WTC11 (cell line): Measurements from ENCODE around the gene PHF13. TPM values are rescaled to one million over a fixed set of nuclear protein-coding genes. Genes with fewer than 3 reads are reported as not detected.
"Not testable (repeated sequence)": the region's sequence is repeated elsewhere in the genome, so short reads cannot be mapped to it uniquely, and the experiment has no call there.

Experiments used
- ATAC-seq: fragments of 200-7000 bp; cut with Tn5 transposase; 2 replicates; pipeline ENCODE4 v1.10.0; 2021; ENCODE audit warnings: mild to moderate bottlenecking, moderate library complexity
- CTCF ChIA-PET: fragments of 300-600 bp; sonication (Branson Sonifier 250); formaldehyde crosslinking; loops from one replicate; lab custom pipeline; 2021; ENCODE audit warnings: antibody characterized with exemption; lab: Charles Lee
- POLR2A ChIA-PET: fragments of 350-600 bp; sonication (Branson Sonifier 250); formaldehyde crosslinking; loops from one replicate; lab custom pipeline; 2021; ENCODE audit warnings: antibody characterized with exemption; lab: Charles Lee
- DNase-seq: peaks from one replicate; pipeline ENCODE4 v3.0.0; 2021; ENCODE audit warnings: low spot score
- H3K27ac Mint-ChIP-seq: 2 replicates; pipeline ENCODE4 v1.8.0; 2021; ENCODE audit warnings: mixed read lengths
- H3K27me3 Mint-ChIP-seq: 2 replicates; pipeline ENCODE4 v1.8.0; 2021; ENCODE audit warnings: low read depth, mild to moderate bottlenecking, moderate library complexity, mixed read lengths
- H3K36me3 Mint-ChIP-seq: 2 replicates; pipeline ENCODE4 v1.8.0; 2021; ENCODE audit warnings: mixed read lengths
- H3K4me1 Mint-ChIP-seq: 2 replicates; pipeline ENCODE4 v1.8.0; 2022; ENCODE audit warnings: mixed read lengths
- H3K4me3 Mint-ChIP-seq: 2 replicates; pipeline ENCODE4 v1.8.0; 2021; ENCODE audit warnings: mild to moderate bottlenecking, moderate library complexity, mixed read lengths
- H3K9me3 Mint-ChIP-seq: 2 replicates; pipeline ENCODE4 v1.8.0; 2021; ENCODE audit warnings: mixed read lengths
- ARID4B ChIP-seq: sonication (generic); formaldehyde crosslinking; IDR thresholded peaks from 2 replicates; pipeline ENCODE4 v1.8.0; 2023; ENCODE audit warnings: missing genetic modification reagents, mild to moderate bottlenecking, borderline replicate concordance
- ELF4 ChIP-seq: sonication (generic); formaldehyde crosslinking; IDR thresholded peaks from 2 replicates; pipeline ENCODE4 v1.8.1; 2022; ENCODE audit warnings: low read depth, mild to moderate bottlenecking, moderate library complexity, missing genetic modification reagents
- EMX1 ChIP-seq: fragments of 250-450 bp; sonication (Bioruptor Pico); IDR thresholded peaks from 2 replicates; pipeline ENCODE4 v1.8.0; 2021; ENCODE audit warnings: mild to moderate bottlenecking
- ESRRA ChIP-seq: sonication (generic); formaldehyde crosslinking; IDR thresholded peaks from 2 replicates; pipeline ENCODE4 v1.8.1; 2022; ENCODE audit warnings: mild to moderate bottlenecking, missing genetic modification reagents, borderline replicate concordance
- FOXK1 ChIP-seq: sonication (generic); formaldehyde crosslinking; IDR thresholded peaks from 2 replicates; pipeline ENCODE4 v1.8.0; 2022; ENCODE audit warnings: mild to moderate bottlenecking, moderate library complexity, missing genetic modification reagents
- IRF1 ChIP-seq: sonication (generic); formaldehyde crosslinking; IDR thresholded peaks from 2 replicates; pipeline ENCODE4 v1.8.0; 2023; ENCODE audit warnings: missing genetic modification reagents
- MYBL2 ChIP-seq: sonication (generic); formaldehyde crosslinking; IDR thresholded peaks from 2 replicates; pipeline ENCODE4 v1.8.1; 2023; ENCODE audit warnings: mild to moderate bottlenecking, moderate library complexity, missing genetic modification reagents
- NR2C2 ChIP-seq: sonication (generic); formaldehyde crosslinking; IDR thresholded peaks from 2 replicates; pipeline ENCODE4 v1.8.0; 2022; ENCODE audit warnings: mild to moderate bottlenecking, missing genetic modification reagents
- OVOL2 ChIP-seq: fragments of 250-450 bp; sonication (Bioruptor Pico); IDR thresholded peaks from 2 replicates; pipeline ENCODE4 v1.9.0; 2021; ENCODE audit warnings: mild to moderate bottlenecking, borderline replicate concordance
- USF2 ChIP-seq: sonication (generic); formaldehyde crosslinking; IDR thresholded peaks from 2 replicates; pipeline ENCODE4 v1.8.1; 2023; ENCODE audit warnings: mild to moderate bottlenecking, missing genetic modification reagents, moderate library complexity
- ZNF281 ChIP-seq: sonication (generic); formaldehyde crosslinking; IDR thresholded peaks from 2 replicates; pipeline ENCODE4 v1.8.0; 2023; ENCODE audit warnings: mild to moderate bottlenecking, missing genetic modification reagents
- ZNF416 ChIP-seq: fragments of 250-450 bp; sonication (Bioruptor Pico); IDR thresholded peaks from 2 replicates; pipeline ENCODE4 v1.9.0; 2021; ENCODE audit warnings: mild to moderate bottlenecking, inconsistent platforms
- ZNF512 ChIP-seq: sonication (generic); formaldehyde crosslinking; IDR thresholded peaks from 2 replicates; pipeline ENCODE4 v1.8.1; 2022; ENCODE audit warnings: missing genetic modification reagents, borderline replicate concordance
- total RNA-seq: library from RNA; stranded (reverse); gene quantifications from 3 replicates; pipeline ENCODE4 v1.2.3, GENCODE V29; 2021

The PHF13 gene
- total RNA-seq, 1 experiment from 2014 or later = 39.6 TPM

- TF ChIP-seq ZNF512 (CRISPR knock-in tag) (no peak), ZNF416 (CRISPR knock-in tag) (no peak), FOXK1 (no peak), NR2C2 (no peak), OVOL2 (CRISPR knock-in tag) (no peak), IRF1 (CRISPR knock-in tag) (no peak), USF2 (no peak)
- CTCF ChIA-PET = interaction anchor here (2.9 kb wide), 1 partner anchor 8 kb away, joined by 15 read pairs; no protein-coding TSS in a partner anchor
- no peaks in the 10 kb centered on the region for H3K4me1 Mint-ChIP-seq
- POLR2A ChIA-PET = no interaction called here
- H3K27ac Mint-ChIP-seq = no peak overlapping the region
- ATAC-seq (no peak), DNase-seq (no peak)
- H3K27me3 Mint-ChIP-seq = no peaks in the 10 kb centered on the region
- H3K9me3 Mint-ChIP-seq = no peaks in the 10 kb centered on the region
- H3K4me3 Mint-ChIP-seq = no peak overlapping the region
- peaks cover 78% of the 10 kb centered on the region for H3K36me3 Mint-ChIP-seq
Observed at GRCh38 chr1:6638226-6638625, 24.7 kb downstream of the PHF13 start.

- POLR2A ChIA-PET = not testable (repeated sequence)
Observed at GRCh38 chr1:6640867-6641266, 27.3 kb downstream of the PHF13 start.

GRCh38 chr1:6645018-6645417 is 31.5 kb downstream of the PHF13 start:
- DNase-seq (no peak), ATAC-seq (no peak)
- no peak overlapping the region; the same call in 1 of the 2 replicates for H3K27ac Mint-ChIP-seq
- H3K36me3 Mint-ChIP-seq = peaks cover 50% of the 10 kb centered on the region
- peaks cover 16% of the 10 kb centered on the region for H3K4me1 Mint-ChIP-seq
- POLR2A ChIA-PET = interaction anchor here (1.4 kb wide), 1 partner anchor 10 kb away, joined by 3 read pairs; no protein-coding TSS in a partner anchor
- CTCF ChIA-PET = interaction anchor here (1.0 to 1.4 kb wide), 2 partner anchors 10 to 91 kb away, joined by 3 to 4 read pairs; partner anchors contain the start of gene NOL9
- no peaks in the 10 kb centered on the region for H3K27me3 Mint-ChIP-seq
- TF ChIP-seq EMX1 = no peak
- TF ChIP-seq ARID4B = no peak
- TF ChIP-seq MYBL2 = no peak
- no peak for TF ChIP-seq ESRRA (CRISPR knock-in tag)
- TF ChIP-seq ELF4 (CRISPR knock-in tag) = no peak
- no peak for TF ChIP-seq ZNF281 (CRISPR knock-in tag)
- H3K9me3 Mint-ChIP-seq = no peaks in the 10 kb centered on the region
- H3K4me3 Mint-ChIP-seq = no peak overlapping the region

More at GRCh38 chr1:6640867-6641266, 27.3 kb downstream of the PHF13 start:
- ATAC-seq, H3K27me3 Mint-ChIP-seq, H3K4me1 Mint-ChIP-seq, H3K9me3 Mint-ChIP-seq, H3K4me3 Mint-ChIP-seq, DNase-seq, CTCF ChIA-PET, H3K27ac Mint-ChIP-seq: not testable (repeated sequence)
- H3K36me3 Mint-ChIP-seq = peaks cover 79% of the 10 kb centered on the region
